GM10248 (cell line): Measurements from ENCODE around the gene FBP1.

ENCODE experiments used
- CTCF ChIA-PET: fragments of 300-600 bp; sonication (Branson Sonifier 250); formaldehyde crosslinking; extraction: SDS; loops from one replicate; lab custom pipeline; 2021; ENCODE audit warnings: antibody characterized with exemption; lab: Yijun Ruan, JAX
- POLR2A ChIA-PET: fragments of 350-650 bp; sonication (Branson Sonifier 250); formaldehyde crosslinking; extraction: SDS; loops from one replicate; lab custom pipeline; 2020; ENCODE audit warnings: antibody characterized with exemption; lab: Yijun Ruan, JAX
- DNase-seq: peaks from one replicate; pipeline ENCODE4 v3.0.0; 2012; ENCODE audit errors: extremely low spot score
- TF ChIP-seq, protein P1 (sequence below): IDR thresholded peaks from 2 replicates; pipeline ENCODE4 v1.5.1; 2012; ENCODE audit warnings: mild to moderate bottlenecking, low read depth; ENCODE audit errors: extremely low read depth, missing control alignments, control extremely low read depth

Gene FBP1

DNA sequence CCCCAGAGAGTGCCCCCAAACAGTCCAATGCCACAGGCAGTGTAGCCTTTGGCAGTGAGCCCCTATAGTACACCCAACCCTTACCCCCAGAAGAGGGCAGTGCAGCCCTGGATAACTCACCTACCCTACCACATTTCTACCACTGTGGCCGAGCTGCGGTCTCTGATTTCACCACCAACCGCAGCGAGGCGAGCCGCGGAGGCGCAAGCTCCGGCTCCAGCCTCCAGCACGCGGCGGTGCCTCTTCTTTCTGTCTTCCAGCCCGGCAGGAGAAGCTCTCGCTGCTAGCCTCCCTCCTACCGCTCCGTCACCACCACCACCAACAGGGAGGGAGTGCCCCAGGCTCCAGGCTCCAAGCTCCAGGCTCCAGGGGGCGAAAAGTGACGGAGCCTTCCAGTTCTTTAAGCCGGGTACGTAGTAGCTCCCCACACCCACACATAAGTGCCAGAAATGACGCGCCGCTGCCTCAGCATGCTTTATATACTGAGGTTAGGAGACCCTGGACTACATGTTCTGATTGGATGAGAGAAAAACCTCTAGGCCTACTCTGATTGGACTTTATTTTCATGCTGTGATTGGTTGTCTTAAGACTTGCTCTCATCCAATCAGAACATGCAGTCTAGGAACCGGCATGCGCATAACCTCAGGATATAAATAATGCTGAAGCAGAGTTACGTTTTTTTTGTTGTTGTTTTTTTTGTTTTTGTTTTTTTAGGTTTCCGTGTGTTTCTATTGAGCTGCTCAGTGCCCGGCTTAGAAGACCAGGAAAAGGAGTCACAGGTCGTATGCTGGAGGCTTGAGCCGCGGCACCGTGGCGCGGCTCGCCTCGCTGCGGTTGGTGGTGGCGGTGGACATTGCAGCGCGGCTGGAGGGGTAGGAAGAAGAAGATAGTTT lies 84.6 kb downstream of the FBP1 start, which contains the start of gene PCAT7:
PCAT7 (plus strand) TSS at position 645 of the 893 bp plus-strand sequence.
- POLR2A ChIA-PET: no interaction called here
- DNase-seq: peak; percentile 52
- TF ChIP-seq, protein P1, sequence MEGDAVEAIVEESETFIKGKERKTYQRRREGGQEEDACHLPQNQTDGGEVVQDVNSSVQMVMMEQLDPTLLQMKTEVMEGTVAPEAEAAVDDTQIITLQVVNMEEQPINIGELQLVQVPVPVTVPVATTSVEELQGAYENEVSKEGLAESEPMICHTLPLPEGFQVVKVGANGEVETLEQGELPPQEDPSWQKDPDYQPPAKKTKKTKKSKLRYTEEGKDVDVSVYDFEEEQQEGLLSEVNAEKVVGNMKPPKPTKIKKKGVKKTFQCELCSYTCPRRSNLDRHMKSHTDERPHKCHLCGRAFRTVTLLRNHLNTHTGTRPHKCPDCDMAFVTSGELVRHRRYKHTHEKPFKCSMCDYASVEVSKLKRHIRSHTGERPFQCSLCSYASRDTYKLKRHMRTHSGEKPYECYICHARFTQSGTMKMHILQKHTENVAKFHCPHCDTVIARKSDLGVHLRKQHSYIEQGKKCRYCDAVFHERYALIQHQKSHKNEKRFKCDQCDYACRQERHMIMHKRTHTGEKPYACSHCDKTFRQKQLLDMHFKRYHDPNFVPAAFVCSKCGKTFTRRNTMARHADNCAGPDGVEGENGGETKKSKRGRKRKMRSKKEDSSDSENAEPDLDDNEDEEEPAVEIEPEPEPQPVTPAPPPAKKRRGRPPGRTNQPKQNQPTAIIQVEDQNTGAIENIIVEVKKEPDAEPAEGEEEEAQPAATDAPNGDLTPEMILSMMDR: peak; percentile 21
- CTCF ChIA-PET: interaction anchor here (0.7 to 1.7 kb wide), 11 partner anchors 8 to 70 kb away, joined by 3 to 8 read pairs (median 3); no protein-coding TSS in a partner anchor

DNA sequence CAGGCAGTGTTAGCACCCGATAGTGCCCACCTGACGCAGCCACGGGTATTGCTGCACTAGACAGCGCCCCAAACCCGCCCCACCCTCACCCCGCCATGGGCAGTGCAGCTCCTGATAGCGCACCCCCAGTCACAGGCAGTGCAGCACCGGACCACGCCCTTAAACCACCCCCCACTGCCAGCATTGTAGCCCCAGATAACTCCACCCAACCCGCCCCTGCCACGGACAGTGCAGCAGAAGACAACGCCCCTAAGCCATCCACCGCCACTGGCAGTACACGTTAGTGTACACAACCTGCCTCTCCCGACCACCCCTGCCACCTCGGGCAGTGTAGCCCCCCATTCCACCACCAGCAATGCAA lies 85.3 kb downstream of the FBP1 start:
- CTCF ChIA-PET: interaction anchor here (0.9 to 1.7 kb wide), 9 partner anchors 9 to 70 kb away, joined by 3 to 8 read pairs (median 3); no protein-coding TSS in a partner anchor
- TF ChIP-seq, protein P1: no peak
- DNase-seq: no peak
- POLR2A ChIA-PET: no interaction called here
